GM12891 (cell line): ENCODE measurements around the gene CA10.

Source experiments
- PAX5 ChIP-seq: IDR thresholded peaks from 2 replicates; pipeline ENCODE4 v1.6.1; 2011; ENCODE audit warnings: low read length, moderate library complexity, mild to moderate bottlenecking; ENCODE audit not compliant: insufficient read depth, severe bottlenecking
- POLR2A ChIP-seq: IDR thresholded peaks from 2 replicates; pipeline ENCODE4 v1.6.1; 2011; ENCODE audit warnings: low read depth, low read length, control low read depth
- POLR2AphosphoS5 ChIP-seq: IDR thresholded peaks from 2 replicates; pipeline ENCODE4 v1.6.1; 2011; ENCODE audit warnings: low read depth, low read length, control low read depth
- SPI1 ChIP-seq: IDR thresholded peaks from 2 replicates; pipeline ENCODE4 v1.6.1; 2011; ENCODE audit warnings: low read depth, low read length, control low read depth

DNA sequence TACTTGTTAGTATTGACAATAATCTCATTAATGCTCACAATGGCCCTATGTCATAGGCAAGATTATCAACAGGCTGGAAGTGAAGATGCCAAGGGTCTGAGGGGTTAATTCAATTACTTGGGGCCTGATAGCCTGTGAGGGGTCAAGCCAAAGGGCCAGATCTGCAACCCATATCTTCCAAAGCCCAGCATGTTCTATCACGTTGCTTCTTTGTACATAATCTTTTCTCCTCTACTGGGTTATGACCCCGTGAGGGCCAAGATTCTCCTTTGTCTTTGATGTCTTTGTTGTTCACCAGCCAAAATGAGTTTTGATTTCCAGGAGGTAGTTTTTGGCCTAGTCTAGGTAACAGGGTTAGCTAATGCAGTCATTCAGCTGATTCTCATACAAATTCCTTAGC lies 551.0 kb downstream of the CA10 start:
- TF ChIP-seq POLR2AphosphoS5: no peak
- no peak for TF ChIP-seq POLR2A
- no peak for TF ChIP-seq PAX5
- TF ChIP-seq SPI1: no peak
